A673 (cell line): ENCODE measurements around the gene NR1H4. TPM values are rescaled to one million over a fixed set of nuclear protein-coding genes. Genes with fewer than 3 reads are reported as not detected.

Source experiments
- BruUV-seq: library from RNA; stranded (reverse); fragments of 400-500 nt; replicated peaks from 2 replicates; lab custom pipeline; 2021; lab: Mats Ljungman, UMichigan
- CTCF ChIA-PET: fragments of 300-600 bp; sonication (Branson Sonifier 250); formaldehyde crosslinking; loops from one replicate; lab custom pipeline; 2022; ENCODE audit warnings: antibody characterized with exemption; lab: Charles Lee
- POLR2A ChIA-PET: fragments of 300-600 bp; sonication (Branson Sonifier 250); formaldehyde crosslinking; loops from one replicate; lab custom pipeline; 2022; ENCODE audit warnings: antibody characterized with exemption; ENCODE audit not compliant: low non-redundant PET; lab: Charles Lee
- DNase-seq: peaks from one replicate; pipeline ENCODE4 v3.0.0-alpha.2; 2015; ENCODE audit warnings: low spot score
- H3K27ac ChIP-seq: fragments of 200-600 bp; sonication (generic); 2 replicates; pipeline ENCODE4 v1.5.1; 2016; ENCODE audit warnings: mixed run types, low read depth, mild to moderate bottlenecking, mixed read lengths, antibody characterized with exemption, low read length; ENCODE audit not compliant: poor library complexity, severe bottlenecking
- H3K27me3 ChIP-seq: fragments of 200-600 bp; sonication (generic); replicated peaks from 2 replicates; pipeline ENCODE4 v1.6.1; 2017; ENCODE audit warnings: mixed run types, low read depth, mild to moderate bottlenecking, mixed read lengths, antibody characterized with exemption, low read length; ENCODE audit not compliant: insufficient read depth, poor library complexity
- H3K36me3 ChIP-seq: fragments of 200-600 bp; sonication (generic); 2 replicates; pipeline ENCODE4 v1.6.1; 2016; ENCODE audit warnings: mixed run types, mild to moderate bottlenecking, mixed read lengths, antibody characterized with exemption, low read length; ENCODE audit not compliant: insufficient read depth, poor library complexity, severe bottlenecking
- H3K4me1 ChIP-seq: fragments of 200-600 bp; sonication (generic); 2 replicates; pipeline ENCODE4 v1.6.1; 2017; ENCODE audit warnings: mixed run types, mild to moderate bottlenecking, mixed read lengths, antibody characterized with exemption, low read length; ENCODE audit not compliant: insufficient read depth, poor library complexity, severe bottlenecking
- H3K4me3 ChIP-seq: fragments of 200-600 bp; sonication (generic); 2 replicates; pipeline ENCODE4 v1.5.1; 2016; ENCODE audit warnings: low read depth, mixed run types, mild to moderate bottlenecking, mixed read lengths, low read length; ENCODE audit not compliant: poor library complexity, severe bottlenecking
- H3K9me3 ChIP-seq: fragments of 200-600 bp; sonication (generic); 2 replicates; pipeline ENCODE4 v1.6.1; 2016; ENCODE audit warnings: mixed run types, low read depth, mild to moderate bottlenecking, mixed read lengths, antibody characterized with exemption, low read length; ENCODE audit not compliant: poor library complexity, severe bottlenecking
- CTCF ChIP-seq: fragments of 300-800, 200-600 bp; sonication (generic); conservative IDR thresholded peaks from 2 replicates; pipeline ENCODE4 v1.5.1; 2017; ENCODE audit warnings: low read depth, mild to moderate bottlenecking, antibody characterized with exemption, low read length, moderate library complexity, mixed read lengths
- EZH2 ChIP-seq: fragments of 200-600 bp; sonication (generic); IDR thresholded peaks from 2 replicates; pipeline ENCODE4 v1.6.1; 2017; ENCODE audit warnings: borderline replicate concordance, low read depth, mild to moderate bottlenecking, mixed read lengths, antibody characterized with exemption, low read length; ENCODE audit not compliant: poor library complexity, severe bottlenecking
- intact Hi-C: fragments of 100-400 bp; cut with micrococcal nuclease; formaldehyde crosslinking; loops from one replicate; pipeline ENCODE4 v1.10.0; 2022; ENCODE audit not compliant: unreplicated experiment
- total RNA-seq: library from RNA; stranded (reverse); gene quantifications from 2 replicates; pipeline ENCODE4 v1.2.3, GENCODE V29; 2021

NR1H4 gene
- total RNA-seq, 1 experiment from 2014 or later, result not detected

- Histone ChIP-seq H3K4me3 (no peak overlapping the region), H3K4me1 (no peaks in the 10 kb centered on the region), H3K27me3 (no peaks in the 10 kb centered on the region), H3K27ac (no peak overlapping the region), H3K36me3 (no peaks in the 10 kb centered on the region), H3K9me3 (no peaks in the 10 kb centered on the region)
- no peak for TF ChIP-seq EZH2
- TF ChIP-seq CTCF, result no peak
- POLR2A ChIA-PET, result no interaction called here
- intact Hi-C loops, result no loop called here
- DNase-seq, result no peak
- CTCF ChIA-PET, result no interaction called here
- no TSS peak for BruUV-seq
Observed at GRCh38 chr12:100474617-100475016, 951 bp downstream of the NR1H4 start.

GRCh38 chr12:100476013-100476751 lies 2.5 kb downstream of the NR1H4 start:
- TF ChIP-seq CTCF (no peak), EZH2 (no peak)
- no peak overlapping the region for H3K27ac ChIP-seq
- H3K9me3 ChIP-seq, result no peaks in the 10 kb centered on the region
- H3K4me3 ChIP-seq, result no peak overlapping the region
- no peaks in the 10 kb centered on the region for H3K36me3 ChIP-seq
- H3K27me3 ChIP-seq, result no peaks in the 10 kb centered on the region
- CTCF ChIA-PET, result no interaction called here
- DNase-seq, result no peak
- H3K4me1 ChIP-seq, result no peaks in the 10 kb centered on the region
- no TSS peak for BruUV-seq
- POLR2A ChIA-PET, result no interaction called here
- intact Hi-C loops, result no loop called here

- Histone ChIP-seq H3K27me3 (no peaks in the 10 kb centered on the region), H3K9me3 (no peaks in the 10 kb centered on the region), H3K4me3 (no peak overlapping the region), H3K27ac (no peak overlapping the region), H3K4me1 (no peaks in the 10 kb centered on the region), H3K36me3 (no peaks in the 10 kb centered on the region)
- CTCF ChIA-PET, result interaction anchor here (0.6 kb wide), 1 partner anchor 112 kb away, joined by 3 read pairs; no protein-coding TSS in a partner anchor
- intact Hi-C loops, result no loop called here
- no peak for DNase-seq
- BruUV-seq, result no TSS peak
- POLR2A ChIA-PET, result no interaction called here
- TF ChIP-seq CTCF (no peak), EZH2 (no peak)
Observed at GRCh38 chr12:100481021-100481420, 7.4 kb downstream of the NR1H4 start.
